Vagina (tissue), 2 donors: ENCODE results near the gene PARD3. TPM values are rescaled to one million over a fixed set of nuclear protein-coding genes. Genes with fewer than 3 reads are reported as not detected.

ENCODE experiments used
- DNase-seq, 2 donors: peaks; one replicate each; pipeline ENCODE4 v3.0.0-alpha.2; 2017; ENCODE audit errors: extremely low spot score in 2 of 2
- H3K27ac ChIP-seq: fragments of 200-600 bp; sonication (generic); one replicate; pipeline ENCODE4 v1.5.1; 2019
- H3K27me3 ChIP-seq: fragments of 200-600 bp; sonication (generic); one replicate; pipeline ENCODE4 v1.5.1; 2019
- H3K36me3 ChIP-seq, 2 donors: fragments of 200-600 bp; sonication (generic); one replicate each; pipeline ENCODE4 v1.5.1; 2017 to 2019
- H3K4me1 ChIP-seq: fragments of 200-600 bp; sonication (generic); one replicate; pipeline ENCODE4 v1.5.1; 2019
- H3K4me3 ChIP-seq, 2 donors: fragments of 200-600 bp; sonication (generic); 1 replicate in 1 of 2; 2 replicates in 1 of 2; pipeline ENCODE4 v1.5.1; 2016 to 2019
- H3K9me3 ChIP-seq: fragments of 200-600 bp; sonication (generic); one replicate; pipeline ENCODE4 v1.5.1; 2019
- CTCF ChIP-seq, 3 experiments: fragments of 450-650 bp in 2 of 3; fragments of 200-600 bp in 1 of 3; sonication (generic) in 1 of 3; IDR thresholded peaks; one replicate each; pipeline ENCODE4 v1.5.1; 2017 to 2019; ENCODE audit warnings: antibody characterized with exemption in 3 of 3, mild to moderate bottlenecking in 2 of 3, moderate library complexity in 2 of 3
- POLR2A ChIP-seq, 2 donors: fragments of 450-650 bp; IDR thresholded peaks; one replicate each; pipeline ENCODE4 v1.6.1; 2017; ENCODE audit warnings: antibody characterized with exemption in 2 of 2, mild to moderate bottlenecking in 2 of 2, moderate library complexity in 2 of 2
- POLR2AphosphoS5 ChIP-seq, 2 donors: sonication (generic); formaldehyde crosslinking; IDR thresholded peaks; one replicate each; pipeline ENCODE4 v1.9.0; 2017; ENCODE audit warnings: antibody characterized with exemption in 2 of 2, mild to moderate bottlenecking in 2 of 2, low read depth in 1 of 2; ENCODE audit not compliant: insufficient read depth in 1 of 2
- intact Hi-C: fragments of 100-400 bp; cut with DNase I; formaldehyde crosslinking; loops from one replicate; pipeline ENCODE4 v1.15.1; 2023
- total RNA-seq: library from RNA; depleted of rRNA; stranded (reverse); fragments of >200 nt; gene quantifications from one replicate; pipeline ENCODE4 v1.2.3, GENCODE V29; 2016

Gene PARD3
- total RNA-seq, 1 donor from 2014 or later = 95.5 TPM

- H3K27ac ChIP-seq = no peak overlapping the region
- no peaks in the 10 kb centered on the region for H3K9me3 ChIP-seq
- no peaks in the 10 kb centered on the region for H3K27me3 ChIP-seq
- H3K4me1 ChIP-seq = peaks cover 18% of the 10 kb centered on the region
- DNase-seq = no peak
- intact Hi-C loops = no loop called here
- no peak overlapping the region for H3K4me3 ChIP-seq
- no peak for TF ChIP-seq POLR2A (IDR thresholded peaks at IDR 0.05)
- TF ChIP-seq POLR2AphosphoS5 (IDR thresholded peaks at IDR 0.05; ENCODE audit: insufficient read depth in 1 of 2, low read depth in 1 of 2) = no peak
- TF ChIP-seq CTCF (IDR thresholded peaks at IDR 0.05) = no peak
- no peaks in the 10 kb centered on the region for H3K36me3 ChIP-seq
Measured at GRCh38 chr10:34489411-34489810, 325.7 kb downstream of the PARD3 start.

- no peak for TF ChIP-seq POLR2AphosphoS5 (IDR thresholded peaks at IDR 0.05; ENCODE audit: insufficient read depth in 1 of 2, low read depth in 1 of 2)
- no peak for TF ChIP-seq CTCF (IDR thresholded peaks at IDR 0.05)
- no peak for TF ChIP-seq POLR2A (IDR thresholded peaks at IDR 0.05)
- no peak overlapping the region for H3K4me3 ChIP-seq
- no peaks in the 10 kb centered on the region for H3K9me3 ChIP-seq
- no peaks in the 10 kb centered on the region for H3K27me3 ChIP-seq
- DNase-seq = no peak
- peaks cover 18% of the 10 kb centered on the region for H3K4me1 ChIP-seq
- no peaks in the 10 kb centered on the region for H3K36me3 ChIP-seq
- H3K27ac ChIP-seq = no peak overlapping the region
- intact Hi-C loops = no loop called here
Measured at GRCh38 chr10:34488476-34489130, 326.5 kb downstream of the PARD3 start.

DNA sequence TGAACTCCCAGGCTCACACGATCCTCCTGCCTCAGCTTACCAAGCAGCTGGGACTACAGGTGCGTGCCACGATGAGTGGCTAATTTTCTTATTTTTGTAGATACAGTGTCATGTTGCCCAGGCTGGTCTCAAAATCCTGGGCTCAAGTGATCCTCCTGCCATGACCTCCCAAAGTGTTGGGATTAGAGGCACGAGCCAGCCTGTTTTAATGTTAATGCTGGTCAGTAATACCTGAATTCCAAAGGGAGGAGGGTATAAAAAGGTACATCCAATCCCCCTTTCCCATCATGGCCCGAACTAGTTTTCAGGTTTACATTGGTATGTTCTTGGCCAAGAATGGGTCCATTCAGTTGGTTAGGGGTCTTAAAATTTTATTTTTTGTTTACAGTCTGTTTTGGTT is 329.1 kb downstream of the PARD3 start:
- DNase-seq = no peak
- H3K4me1 ChIP-seq = peaks cover 16% of the 10 kb centered on the region
- intact Hi-C loops = no loop called here
- no peak overlapping the region for H3K27ac ChIP-seq
- no peak overlapping the region for H3K4me3 ChIP-seq
- no peaks in the 10 kb centered on the region for H3K9me3 ChIP-seq
- TF ChIP-seq POLR2A (IDR thresholded peaks at IDR 0.05) = no peak
- TF ChIP-seq POLR2AphosphoS5 (IDR thresholded peaks at IDR 0.05; ENCODE audit: insufficient read depth in 1 of 2, low read depth in 1 of 2) = no peak
- TF ChIP-seq CTCF (IDR thresholded peaks at IDR 0.05) = no peak
- no peaks in the 10 kb centered on the region for H3K27me3 ChIP-seq
- H3K36me3 ChIP-seq = no peaks in the 10 kb centered on the region

DNA sequence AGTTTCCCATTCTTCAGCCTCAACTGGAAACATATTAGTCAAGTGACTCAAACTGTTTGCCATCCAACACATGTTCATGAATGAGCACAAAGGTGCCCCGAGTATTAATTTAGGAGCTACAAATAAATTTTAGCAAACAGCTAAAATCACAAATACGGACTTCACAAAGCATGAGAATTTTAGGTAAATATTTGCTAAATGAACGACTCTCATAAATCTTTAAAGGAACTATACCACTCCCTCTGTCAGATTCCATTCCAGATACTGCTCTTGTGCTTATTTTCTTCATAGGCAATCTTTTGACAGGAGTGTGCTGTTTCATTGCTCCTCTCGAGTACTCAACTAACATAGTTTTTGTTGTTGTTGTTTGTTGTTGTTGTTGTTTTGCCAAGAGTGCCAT is 330.9 kb downstream of the PARD3 start:
- Histone ChIP-seq H3K4me3 (no peak overlapping the region), H3K4me1 (no peaks in the 10 kb centered on the region), H3K9me3 (no peaks in the 10 kb centered on the region), H3K36me3 (no peaks in the 10 kb centered on the region), H3K27me3 (no peaks in the 10 kb centered on the region), H3K27ac (no peak overlapping the region)
- intact Hi-C loops = no loop called here
- TF ChIP-seq CTCF (IDR thresholded peaks at IDR 0.05) = no peak
- no peak for TF ChIP-seq POLR2A (IDR thresholded peaks at IDR 0.05)
- TF ChIP-seq POLR2AphosphoS5 (IDR thresholded peaks at IDR 0.05; ENCODE audit: insufficient read depth in 1 of 2, low read depth in 1 of 2) = no peak
- DNase-seq = no peak

DNA sequence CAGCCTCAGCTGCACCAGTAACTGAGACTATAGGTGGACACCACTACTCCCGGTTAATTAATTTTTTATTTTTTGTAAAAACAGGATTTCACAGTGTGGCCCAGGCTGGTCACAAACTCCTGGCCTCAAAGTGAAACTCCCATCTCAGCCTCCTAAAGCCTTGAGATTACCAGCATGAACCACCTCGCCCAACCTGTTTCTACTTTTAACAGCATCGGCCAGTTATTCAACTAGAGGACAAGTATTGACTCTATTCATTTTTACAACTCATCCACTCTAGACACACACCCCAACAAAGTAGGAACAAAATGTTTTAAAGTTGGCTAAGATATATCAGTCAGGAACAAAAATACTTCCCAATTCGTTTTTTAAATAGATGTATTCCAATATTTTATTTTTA is 334.8 kb downstream of the PARD3 start:
- intact Hi-C loops = no loop called here
- TF ChIP-seq POLR2A (IDR thresholded peaks at IDR 0.05) (no peak), CTCF (IDR thresholded peaks at IDR 0.05) (no peak), POLR2AphosphoS5 (IDR thresholded peaks at IDR 0.05; ENCODE audit: insufficient read depth in 1 of 2, low read depth in 1 of 2) (no peak)
- no peak for DNase-seq
- H3K4me1 ChIP-seq = no peaks in the 10 kb centered on the region
- no peaks in the 10 kb centered on the region for H3K27me3 ChIP-seq
- no peaks in the 10 kb centered on the region for H3K36me3 ChIP-seq
- H3K27ac ChIP-seq = no peak overlapping the region
- no peak overlapping the region for H3K4me3 ChIP-seq
- H3K9me3 ChIP-seq = no peaks in the 10 kb centered on the region
